K562 (cell line): ENCODE measurements around the gene NCDN.

ENCODE experiments used
- ARHGAP35 ChIP-seq: fragments of 450-650 bp; IDR thresholded peaks from 2 replicates; pipeline ENCODE4 v1.6.1; 2018; ENCODE audit not compliant: partially characterized antibody
- EZH2 ChIP-seq: IDR thresholded peaks from 2 replicates; pipeline ENCODE4 v1.6.1; 2012; ENCODE audit warnings: low read depth, mild to moderate bottlenecking, inconsistent platforms, low read length, borderline replicate concordance
- FOXA1 ChIP-seq: fragments of 450-650 bp; IDR thresholded peaks from 2 replicates; pipeline ENCODE4 v1.6.1; 2016; ENCODE audit warnings: mild to moderate bottlenecking, borderline replicate concordance
- HMG20B ChIP-seq: fragments of 250-450 bp; sonication (Bioruptor Pico); IDR thresholded peaks from 2 replicates; pipeline ENCODE4 v1.5.0; 2021; ENCODE audit warnings: mild to moderate bottlenecking
- NFRKB ChIP-seq: fragments of 450-650 bp; IDR thresholded peaks from 2 replicates; pipeline ENCODE4 v1.6.1; 2016; ENCODE audit warnings: low read depth
- SMAD1 ChIP-seq: fragments of 150-350 bp; IDR thresholded peaks from 2 replicates; pipeline ENCODE4 v1.6.1; 2014; ENCODE audit warnings: low read length, low read depth; ENCODE audit not compliant: partially characterized antibody
- SMARCB1 ChIP-seq: IDR thresholded peaks from 2 replicates; pipeline ENCODE4 v1.6.1; 2011; ENCODE audit warnings: improper control_type of control experiment, low read depth; ENCODE audit not compliant: insufficient read length
- TF ChIP-seq, protein P1 (sequence below), 3 experiments: IDR thresholded peaks in 2 of 3; conservative IDR thresholded peaks in 1 of 3; 2 replicates each; pipeline ENCODE4 v1.5.1; 2011 to 2012; ENCODE audit warnings: low read length in 3 of 3, mild to moderate bottlenecking in 3 of 3, control low read depth in 2 of 3, improper control_type of control experiment in 1 of 3, inconsistent platforms in 1 of 3, low read depth in 1 of 3, mixed read lengths in 1 of 3, moderate library complexity in 1 of 3; ENCODE audit not compliant: insufficient read depth in 2 of 3
- TF ChIP-seq, protein P2 (sequence below): sonication (generic); formaldehyde crosslinking; IDR thresholded peaks from 2 replicates; pipeline ENCODE4 v1.8.1; 2023; ENCODE audit warnings: mild to moderate bottlenecking, missing genetic modification reagents
- TF ChIP-seq, protein P3 (sequence below), 2 experiments: fragments of 450-650 bp; formaldehyde crosslinking in 1 of 2; IDR thresholded peaks; 2 replicates each; pipeline versions ENCODE4 v1.4.0 to v1.6.1; 2014 to 2020; ENCODE audit warnings: mild to moderate bottlenecking in 2 of 2, borderline replicate concordance in 1 of 2, low read depth in 1 of 2

DNA sequence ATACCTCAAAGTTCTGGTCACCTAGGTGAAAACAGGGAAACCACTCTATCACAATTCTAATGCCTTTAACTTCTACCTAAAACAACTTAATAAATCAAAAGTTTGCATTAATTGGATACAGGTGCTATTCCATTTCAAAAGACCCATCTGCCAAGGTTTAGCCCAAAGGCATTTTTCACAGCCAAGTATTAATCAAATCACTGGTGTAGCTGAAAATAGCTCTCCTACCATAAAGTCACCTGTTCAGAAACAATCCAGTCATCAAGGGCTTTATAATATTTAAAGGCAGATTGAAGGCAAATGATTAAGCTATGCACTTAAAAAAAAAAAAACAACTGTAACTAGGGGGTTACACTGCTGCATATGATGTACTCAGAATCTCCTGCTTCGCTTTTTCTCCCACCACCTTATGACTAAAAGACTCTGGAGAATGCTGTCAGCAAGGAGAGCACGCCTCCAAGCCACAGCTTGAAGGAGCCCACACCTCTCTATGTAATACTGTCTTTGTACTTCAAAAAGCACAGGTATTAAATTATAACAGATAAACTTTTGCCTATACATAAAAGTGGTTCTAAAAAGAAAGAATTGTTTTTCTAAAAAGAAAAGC lies 20.9 kb upstream of the NCDN start:
- TF ChIP-seq, protein P1, sequence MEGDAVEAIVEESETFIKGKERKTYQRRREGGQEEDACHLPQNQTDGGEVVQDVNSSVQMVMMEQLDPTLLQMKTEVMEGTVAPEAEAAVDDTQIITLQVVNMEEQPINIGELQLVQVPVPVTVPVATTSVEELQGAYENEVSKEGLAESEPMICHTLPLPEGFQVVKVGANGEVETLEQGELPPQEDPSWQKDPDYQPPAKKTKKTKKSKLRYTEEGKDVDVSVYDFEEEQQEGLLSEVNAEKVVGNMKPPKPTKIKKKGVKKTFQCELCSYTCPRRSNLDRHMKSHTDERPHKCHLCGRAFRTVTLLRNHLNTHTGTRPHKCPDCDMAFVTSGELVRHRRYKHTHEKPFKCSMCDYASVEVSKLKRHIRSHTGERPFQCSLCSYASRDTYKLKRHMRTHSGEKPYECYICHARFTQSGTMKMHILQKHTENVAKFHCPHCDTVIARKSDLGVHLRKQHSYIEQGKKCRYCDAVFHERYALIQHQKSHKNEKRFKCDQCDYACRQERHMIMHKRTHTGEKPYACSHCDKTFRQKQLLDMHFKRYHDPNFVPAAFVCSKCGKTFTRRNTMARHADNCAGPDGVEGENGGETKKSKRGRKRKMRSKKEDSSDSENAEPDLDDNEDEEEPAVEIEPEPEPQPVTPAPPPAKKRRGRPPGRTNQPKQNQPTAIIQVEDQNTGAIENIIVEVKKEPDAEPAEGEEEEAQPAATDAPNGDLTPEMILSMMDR (IDR thresholded peaks at IDR 0.05 in 2 of 3, conservative IDR thresholded peaks at IDR 0.05 in 1 of 3; ENCODE audit: insufficient read depth in 2 of 3, low read depth in 1 of 3, low read length in 3 of 3), result no peak
- TF ChIP-seq, protein P2, sequence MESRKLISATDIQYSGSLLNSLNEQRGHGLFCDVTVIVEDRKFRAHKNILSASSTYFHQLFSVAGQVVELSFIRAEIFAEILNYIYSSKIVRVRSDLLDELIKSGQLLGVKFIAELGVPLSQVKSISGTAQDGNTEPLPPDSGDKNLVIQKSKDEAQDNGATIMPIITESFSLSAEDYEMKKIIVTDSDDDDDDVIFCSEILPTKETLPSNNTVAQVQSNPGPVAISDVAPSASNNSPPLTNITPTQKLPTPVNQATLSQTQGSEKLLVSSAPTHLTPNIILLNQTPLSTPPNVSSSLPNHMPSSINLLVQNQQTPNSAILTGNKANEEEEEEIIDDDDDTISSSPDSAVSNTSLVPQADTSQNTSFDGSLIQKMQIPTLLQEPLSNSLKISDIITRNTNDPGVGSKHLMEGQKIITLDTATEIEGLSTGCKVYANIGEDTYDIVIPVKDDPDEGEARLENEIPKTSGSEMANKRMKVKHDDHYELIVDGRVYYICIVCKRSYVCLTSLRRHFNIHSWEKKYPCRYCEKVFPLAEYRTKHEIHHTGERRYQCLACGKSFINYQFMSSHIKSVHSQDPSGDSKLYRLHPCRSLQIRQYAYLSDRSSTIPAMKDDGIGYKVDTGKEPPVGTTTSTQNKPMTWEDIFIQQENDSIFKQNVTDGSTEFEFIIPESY (CRISPR knock-in tag), result no peak
- no peak for TF ChIP-seq SMARCB1
- no peak for TF ChIP-seq ARHGAP35
- no peak for TF ChIP-seq EZH2
- TF ChIP-seq SMAD1, result no peak
- no peak for TF ChIP-seq FOXA1
- no peak for TF ChIP-seq HMG20B (CRISPR knock-in tag)
- TF ChIP-seq, protein P3, sequence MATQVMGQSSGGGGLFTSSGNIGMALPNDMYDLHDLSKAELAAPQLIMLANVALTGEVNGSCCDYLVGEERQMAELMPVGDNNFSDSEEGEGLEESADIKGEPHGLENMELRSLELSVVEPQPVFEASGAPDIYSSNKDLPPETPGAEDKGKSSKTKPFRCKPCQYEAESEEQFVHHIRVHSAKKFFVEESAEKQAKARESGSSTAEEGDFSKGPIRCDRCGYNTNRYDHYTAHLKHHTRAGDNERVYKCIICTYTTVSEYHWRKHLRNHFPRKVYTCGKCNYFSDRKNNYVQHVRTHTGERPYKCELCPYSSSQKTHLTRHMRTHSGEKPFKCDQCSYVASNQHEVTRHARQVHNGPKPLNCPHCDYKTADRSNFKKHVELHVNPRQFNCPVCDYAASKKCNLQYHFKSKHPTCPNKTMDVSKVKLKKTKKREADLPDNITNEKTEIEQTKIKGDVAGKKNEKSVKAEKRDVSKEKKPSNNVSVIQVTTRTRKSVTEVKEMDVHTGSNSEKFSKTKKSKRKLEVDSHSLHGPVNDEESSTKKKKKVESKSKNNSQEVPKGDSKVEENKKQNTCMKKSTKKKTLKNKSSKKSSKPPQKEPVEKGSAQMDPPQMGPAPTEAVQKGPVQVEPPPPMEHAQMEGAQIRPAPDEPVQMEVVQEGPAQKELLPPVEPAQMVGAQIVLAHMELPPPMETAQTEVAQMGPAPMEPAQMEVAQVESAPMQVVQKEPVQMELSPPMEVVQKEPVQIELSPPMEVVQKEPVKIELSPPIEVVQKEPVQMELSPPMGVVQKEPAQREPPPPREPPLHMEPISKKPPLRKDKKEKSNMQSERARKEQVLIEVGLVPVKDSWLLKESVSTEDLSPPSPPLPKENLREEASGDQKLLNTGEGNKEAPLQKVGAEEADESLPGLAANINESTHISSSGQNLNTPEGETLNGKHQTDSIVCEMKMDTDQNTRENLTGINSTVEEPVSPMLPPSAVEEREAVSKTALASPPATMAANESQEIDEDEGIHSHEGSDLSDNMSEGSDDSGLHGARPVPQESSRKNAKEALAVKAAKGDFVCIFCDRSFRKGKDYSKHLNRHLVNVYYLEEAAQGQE (IDR thresholded peaks at IDR 0.05; ENCODE audit: borderline replicate concordance), result no peak
- TF ChIP-seq, protein P3 (CRISPR knock-in tag; IDR thresholded peaks at IDR 0.05; ENCODE audit: low read depth), result no peak
- no peak for TF ChIP-seq NFRKB
